CD14-positive monocyte (primary cell): Measurements from ENCODE around the gene AMBP. TPM values are rescaled to one million over a fixed set of nuclear protein-coding genes. Genes with fewer than 3 reads are reported as not detected.

Experiments
- DNase-seq, 3 donors: peaks; one replicate each; pipeline ENCODE4 v3.0.0-alpha.2; 2011 to 2022
- H2AFZ ChIP-seq: 2 replicates; pipeline ENCODE4 v1.6.0; 2012; ENCODE audit warnings: mild to moderate bottlenecking, low read depth, low read length, inconsistent platforms; ENCODE audit not compliant: insufficient read depth, poor library complexity, severe bottlenecking
- H3K27ac ChIP-seq, 2 donors: 1 replicate in 1 of 2; 2 replicates in 1 of 2; pipeline ENCODE4 v1.5.1; 2012 to 2013; ENCODE audit warnings: low read length in 2 of 2, control low read depth in 1 of 2, inconsistent platforms in 1 of 2, low read depth in 1 of 2, mild to moderate bottlenecking in 1 of 2
- H3K27me3 ChIP-seq, 2 donors: one replicate each; pipeline versions ENCODE4 v1.6.0 to v1.6.1; 2011 to 2013; ENCODE audit warnings: low read length in 2 of 2; ENCODE audit not compliant: control insufficient read depth in 2 of 2, insufficient read depth in 2 of 2
- H3K36me3 ChIP-seq, 2 donors: replicated peaks in 1 of 2; 1 replicate in 1 of 2; 2 replicates in 1 of 2; pipeline versions ENCODE4 v1.5.1 to v1.6.1; 2012 to 2013; ENCODE audit warnings: low read length in 2 of 2, control low read depth in 1 of 2, inconsistent platforms in 1 of 2, mild to moderate bottlenecking in 1 of 2; ENCODE audit not compliant: insufficient read depth in 2 of 2, control insufficient read depth in 1 of 2
- H3K4me1 ChIP-seq, 2 donors: 1 replicate in 1 of 2; 2 replicates in 1 of 2; pipeline versions ENCODE4 v1.5.1 to v1.6.1; 2012 to 2013; ENCODE audit warnings: low read length in 2 of 2, control low read depth in 1 of 2, inconsistent platforms in 1 of 2, mild to moderate bottlenecking in 1 of 2, moderate library complexity in 1 of 2; ENCODE audit not compliant: insufficient read depth in 2 of 2, control insufficient read depth in 1 of 2
- H3K4me2 ChIP-seq: replicated peaks from 2 replicates; pipeline ENCODE3; 2012; ENCODE audit warnings: low read length, moderate library complexity, mild to moderate bottlenecking; ENCODE audit not compliant: poor library complexity, severe bottlenecking; ENCODE audit errors: extremely low read depth
- H3K4me3 ChIP-seq, 3 experiments: fragments of 200-600 bp in 1 of 3; sonication (generic) in 1 of 3; replicated peaks in 1 of 3; 1 replicate in 2 of 3; 2 replicates in 1 of 3; pipeline ENCODE4 v1.5.1; 2011 to 2013; ENCODE audit warnings: low read length in 3 of 3, mild to moderate bottlenecking in 3 of 3, control low read depth in 2 of 3, low read depth in 2 of 3, inconsistent platforms in 1 of 3, moderate library complexity in 1 of 3
- H3K79me2 ChIP-seq: 2 replicates; pipeline ENCODE4 v1.6.0; 2012; ENCODE audit warnings: mild to moderate bottlenecking, control low read depth, inconsistent platforms, low read length, moderate library complexity; ENCODE audit not compliant: insufficient read depth
- H3K9ac ChIP-seq: 2 replicates; pipeline ENCODE4 v1.6.0; 2017; ENCODE audit warnings: low read length, mild to moderate bottlenecking; ENCODE audit not compliant: insufficient read depth, poor library complexity, severe bottlenecking
- H3K9me3 ChIP-seq, 2 donors: replicated peaks in 1 of 2; 1 replicate in 1 of 2; 2 replicates in 1 of 2; pipeline versions ENCODE4 v1.5.1 to v1.6.1; 2012 to 2013; ENCODE audit warnings: low read length in 2 of 2, control low read depth in 1 of 2; ENCODE audit not compliant: control insufficient read depth in 1 of 2, insufficient read depth in 1 of 2
- H4K20me1 ChIP-seq: 2 replicates; pipeline ENCODE4 v1.6.0; 2012; ENCODE audit warnings: mild to moderate bottlenecking, low read length, control low read depth, moderate library complexity; ENCODE audit not compliant: insufficient read depth
- H3K27ac Mint-ChIP-seq, 7 donors: one replicate each; pipeline ENCODE4 v1.8.0; 2020; ENCODE audit warnings: mild to moderate bottlenecking in 7 of 7, mixed read lengths in 7 of 7, moderate library complexity in 6 of 7, inconsistent platforms in 2 of 7
- H3K27me3 Mint-ChIP-seq, 3 donors: one replicate each; pipeline ENCODE4 v1.8.0; 2021 to 2022; ENCODE audit warnings: low read depth in 3 of 3, mild to moderate bottlenecking in 3 of 3, mixed read lengths in 3 of 3, moderate library complexity in 3 of 3, inconsistent platforms in 1 of 3
- H3K36me3 Mint-ChIP-seq, 2 donors: one replicate each; pipeline ENCODE4 v1.8.0; 2020; ENCODE audit warnings: mixed read lengths in 2 of 2, inconsistent platforms in 1 of 2, mild to moderate bottlenecking in 1 of 2
- H3K4me1 Mint-ChIP-seq: one replicate; pipeline ENCODE4 v1.8.0; 2020; ENCODE audit warnings: mild to moderate bottlenecking, mixed read lengths
- H3K4me3 Mint-ChIP-seq, 2 donors: one replicate each; pipeline ENCODE4 v1.8.0; 2020; ENCODE audit warnings: mild to moderate bottlenecking in 2 of 2, mixed read lengths in 2 of 2, moderate library complexity in 1 of 2
- H3K9me3 Mint-ChIP-seq, 7 donors: one replicate each; pipeline ENCODE4 v1.8.0; 2020 to 2022; ENCODE audit warnings: mixed read lengths in 7 of 7, mild to moderate bottlenecking in 6 of 7, moderate library complexity in 6 of 7, inconsistent platforms in 2 of 7
- WGBS: methylation state at CpG from one replicate; pipeline ENCODE4 v1.1.5; 2013; ENCODE audit warnings: missing lambda C conversion rate; ENCODE audit not compliant: insufficient coverage; 5-methylcytosine and 5-hydroxymethylcytosine counted together
- intact Hi-C, 2 donors: fragments of 100-400 bp; cut with micrococcal nuclease; formaldehyde crosslinking; loops; one replicate each; pipeline versions ENCODE4 v1.15.0 to v1.15.1; 2023
- polyA plus RNA-seq, 3 donors: library from polyadenylated mRNA; depleted of rRNA in 1 of 3; unstranded in 2 of 3; stranded (reverse) in 1 of 3; fragments of 300-500 nt in 2 of 3; fragments of >200 nt in 1 of 3; fragmentation: Illumina TruSeq in 2 of 3; gene quantifications; 1 replicate in 2 of 3; 2 replicates in 1 of 3; pipeline ENCODE4 v1.2.3, GENCODE V29; 2012 to 2021
- TF ChIP-seq, protein P1 (sequence below): fragments of 200-600 bp; IDR thresholded peaks from one replicate; pipeline ENCODE4 v1.8.0; 2022; ENCODE audit warnings: antibody characterized with exemption, mild to moderate bottlenecking

AMBP gene
- polyA plus RNA-seq, 3 donors: not detected

DNA sequence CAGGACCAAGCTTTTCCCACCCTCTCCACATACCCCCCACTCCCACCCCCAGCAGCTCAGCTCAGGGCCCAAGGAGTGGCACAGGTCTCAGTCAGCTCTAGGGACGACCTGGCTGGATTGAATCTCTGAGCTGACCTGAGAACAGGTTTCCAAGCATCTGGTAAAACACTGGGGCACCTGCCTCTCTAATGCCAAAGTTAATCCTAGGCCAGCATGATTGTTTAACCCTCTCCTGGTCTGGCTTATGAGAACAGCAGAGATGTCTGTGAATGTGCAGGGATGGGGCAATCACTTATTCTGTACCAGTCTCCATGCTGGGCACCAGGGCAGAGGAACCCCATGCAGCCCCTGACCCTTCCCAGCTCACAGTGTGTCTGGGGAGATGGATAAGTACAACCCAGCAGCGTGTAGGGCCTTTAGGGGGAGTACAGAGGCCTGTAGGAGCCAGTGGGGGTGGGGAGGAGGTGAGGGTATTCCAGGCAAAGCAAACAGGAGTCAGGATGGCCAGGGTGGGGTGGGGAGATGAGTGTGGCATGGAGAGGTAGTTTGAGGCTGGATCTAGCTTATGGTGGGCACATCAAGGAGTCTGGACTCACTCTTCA lies 21.7 kb upstream of the AMBP start:
- H3K27me3 ChIP-seq: peaks cover 3 to 34% of the 10 kb centered on the region in 2 donors
- 91% methylated on average over 2 of the region's 2 CpGs for WGBS

DNA sequence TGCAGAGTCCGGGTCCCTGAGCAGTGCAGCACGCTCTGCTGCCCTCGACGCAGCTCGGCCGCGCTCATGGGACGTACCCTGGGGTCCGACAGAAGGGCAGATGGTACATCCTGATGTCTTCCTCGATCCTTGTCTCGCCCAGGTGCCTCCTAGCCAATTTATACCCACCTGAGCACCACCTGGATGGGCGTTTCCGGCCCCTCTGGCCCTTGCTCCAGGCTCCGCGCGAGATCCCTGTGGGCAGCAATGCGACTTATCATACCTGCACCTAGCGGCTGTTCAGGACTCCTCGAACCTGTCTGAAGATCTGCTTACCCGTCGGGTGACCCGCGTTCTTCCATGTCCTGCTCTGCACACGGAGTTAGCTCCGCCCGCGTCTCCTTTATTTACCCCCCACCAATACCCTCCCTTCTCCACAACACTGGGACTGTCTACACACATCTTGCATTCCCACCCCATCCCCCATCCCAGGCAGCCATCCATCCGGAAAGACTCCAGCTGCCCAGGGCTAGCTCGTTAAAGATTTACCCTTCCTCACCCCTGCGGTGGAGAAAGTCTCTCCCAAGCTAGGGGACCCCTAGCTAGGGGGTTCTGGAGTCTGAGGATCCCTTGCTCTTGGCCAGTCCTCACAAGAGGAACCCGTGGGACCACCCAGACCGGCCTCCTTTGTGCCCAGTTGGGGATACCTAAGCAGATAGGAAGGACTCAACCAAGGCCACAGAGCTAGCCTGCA lies 21.0 kb upstream of the AMBP start, which contains the start of gene KIF12:
Gene KIF12, minus strand, starts transcription at position 357 of the 733 bp plus-strand sequence. Its CDS starts 16 bp downstream, at position 341.
- no peak for DNase-seq
- no peaks in the 10 kb centered on the region for H3K79me2 ChIP-seq
- peak within 1 kb of the TSS; percentile 15 for H3K9ac ChIP-seq
- Mint-ChIP-seq H3K36me3 (no peaks in the 10 kb centered on the region), H3K4me3 (peak within 1 kb of the TSS in 1 of 2 donors; percentile 70), H3K9me3 (peaks cover 4 to 19% (median 16%) of the 10 kb centered on the region in 7 donors), H3K27ac (no peak within 1 kb of the TSS), H3K27me3 (peaks cover 26 to 61% (median 47%) of the 10 kb centered on the region in 3 donors), H3K4me1 (peaks cover 4% of the 10 kb centered on the region)
- H3K4me3 ChIP-seq: peak within 1 kb of the TSS in 1 of 3 experiments; percentile 65
- TF ChIP-seq, protein P1, sequence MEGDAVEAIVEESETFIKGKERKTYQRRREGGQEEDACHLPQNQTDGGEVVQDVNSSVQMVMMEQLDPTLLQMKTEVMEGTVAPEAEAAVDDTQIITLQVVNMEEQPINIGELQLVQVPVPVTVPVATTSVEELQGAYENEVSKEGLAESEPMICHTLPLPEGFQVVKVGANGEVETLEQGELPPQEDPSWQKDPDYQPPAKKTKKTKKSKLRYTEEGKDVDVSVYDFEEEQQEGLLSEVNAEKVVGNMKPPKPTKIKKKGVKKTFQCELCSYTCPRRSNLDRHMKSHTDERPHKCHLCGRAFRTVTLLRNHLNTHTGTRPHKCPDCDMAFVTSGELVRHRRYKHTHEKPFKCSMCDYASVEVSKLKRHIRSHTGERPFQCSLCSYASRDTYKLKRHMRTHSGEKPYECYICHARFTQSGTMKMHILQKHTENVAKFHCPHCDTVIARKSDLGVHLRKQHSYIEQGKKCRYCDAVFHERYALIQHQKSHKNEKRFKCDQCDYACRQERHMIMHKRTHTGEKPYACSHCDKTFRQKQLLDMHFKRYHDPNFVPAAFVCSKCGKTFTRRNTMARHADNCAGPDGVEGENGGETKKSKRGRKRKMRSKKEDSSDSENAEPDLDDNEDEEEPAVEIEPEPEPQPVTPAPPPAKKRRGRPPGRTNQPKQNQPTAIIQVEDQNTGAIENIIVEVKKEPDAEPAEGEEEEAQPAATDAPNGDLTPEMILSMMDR: no peak
- peaks cover 0 to 8% of the 10 kb centered on the region in 2 donors for H3K4me1 ChIP-seq
- no peak within 1 kb of the TSS for H3K27ac ChIP-seq
- no peaks in the 10 kb centered on the region for H4K20me1 ChIP-seq
- intact Hi-C loops: no loop called here
- WGBS: 68% methylated on average over 27 of the region's 32 CpGs
- H3K4me2 ChIP-seq: peak within 1 kb of the TSS; percentile 68
- peaks cover 4 to 5% of the 10 kb centered on the region in 2 donors for H3K9me3 ChIP-seq
- H3K27me3 ChIP-seq: peaks cover 3 to 28% of the 10 kb centered on the region in 2 donors
- H2AFZ ChIP-seq: peak within 1 kb of the TSS; percentile 41
- no peaks in the 10 kb centered on the region for H3K36me3 ChIP-seq

More for the DNA sequence above, 21.7 kb upstream of the AMBP start:
- H3K4me1 ChIP-seq: peaks cover 0 to 8% of the 10 kb centered on the region in 2 donors
- intact Hi-C loops: no loop called here
- H3K4me3 ChIP-seq: no peak overlapping the region
- no peak overlapping the region for H3K9ac ChIP-seq
- no peaks in the 10 kb centered on the region for H3K79me2 ChIP-seq
- H3K36me3 ChIP-seq: no peaks in the 10 kb centered on the region
- DNase-seq: no peak
- H3K36me3 Mint-ChIP-seq: no peaks in the 10 kb centered on the region
- H3K4me1 Mint-ChIP-seq: peaks cover 4% of the 10 kb centered on the region
- no peak overlapping the region for H3K27ac ChIP-seq
- no peak overlapping the region for H2AFZ ChIP-seq
- H3K9me3 Mint-ChIP-seq: peaks cover 4 to 19% (median 16%) of the 10 kb centered on the region in 7 donors
- peaks cover 4 to 5% of the 10 kb centered on the region in 2 donors for H3K9me3 ChIP-seq
- H3K27me3 Mint-ChIP-seq: peaks cover 26 to 65% (median 47%) of the 10 kb centered on the region in 3 donors
- no peak overlapping the region for H3K4me3 Mint-ChIP-seq
- H4K20me1 ChIP-seq: no peaks in the 10 kb centered on the region
- H3K27ac Mint-ChIP-seq: no peak overlapping the region
- TF ChIP-seq, protein P1: no peak
- no peak overlapping the region for H3K4me2 ChIP-seq
